Subcutaneous abdominal adipose tissue (tissue), 5 donors: ENCODE data around the gene FLNB.

Experiments
- H3K27ac ChIP-seq: one replicate; pipeline ENCODE4 v1.7.0; 2013; ENCODE audit warnings: low read depth, mild to moderate bottlenecking, inconsistent platforms, low read length, moderate library complexity
- H3K27me3 ChIP-seq, 5 donors: one replicate each; pipeline ENCODE4 v1.7.0; 2013; ENCODE audit warnings: low read length in 5 of 5, inconsistent platforms in 1 of 5; ENCODE audit not compliant: control insufficient read depth in 5 of 5, insufficient read depth in 4 of 5
- H3K36me3 ChIP-seq, 5 donors: one replicate each; pipeline ENCODE4 v1.7.0; 2013; ENCODE audit warnings: low read length in 5 of 5; ENCODE audit not compliant: control insufficient read depth in 5 of 5, insufficient read depth in 5 of 5
- H3K4me1 ChIP-seq, 5 donors: one replicate each; pipeline ENCODE4 v1.7.0; 2013; ENCODE audit warnings: low read length in 5 of 5, mild to moderate bottlenecking in 3 of 5, moderate library complexity in 1 of 5; ENCODE audit not compliant: control insufficient read depth in 5 of 5, insufficient read depth in 5 of 5
- H3K4me3 ChIP-seq, 5 donors: one replicate each; pipeline ENCODE4 v1.7.0; 2013; ENCODE audit warnings: low read length in 5 of 5, low read depth in 1 of 5
- H3K9ac ChIP-seq, 5 donors: one replicate each; pipeline ENCODE4 v1.7.0; 2013; ENCODE audit warnings: low read length in 5 of 5, mild to moderate bottlenecking in 4 of 5, moderate library complexity in 3 of 5
- H3K9me3 ChIP-seq, 5 donors: one replicate each; pipeline ENCODE4 v1.7.0; 2013; ENCODE audit warnings: low read length in 5 of 5; ENCODE audit not compliant: control insufficient read depth in 5 of 5
- donor health status: healthy.
- donor health status: healthy.
- donor health status: healthy.
- donor health status: healthy.
- donor health status: healthy.

FLNB gene, protein sequence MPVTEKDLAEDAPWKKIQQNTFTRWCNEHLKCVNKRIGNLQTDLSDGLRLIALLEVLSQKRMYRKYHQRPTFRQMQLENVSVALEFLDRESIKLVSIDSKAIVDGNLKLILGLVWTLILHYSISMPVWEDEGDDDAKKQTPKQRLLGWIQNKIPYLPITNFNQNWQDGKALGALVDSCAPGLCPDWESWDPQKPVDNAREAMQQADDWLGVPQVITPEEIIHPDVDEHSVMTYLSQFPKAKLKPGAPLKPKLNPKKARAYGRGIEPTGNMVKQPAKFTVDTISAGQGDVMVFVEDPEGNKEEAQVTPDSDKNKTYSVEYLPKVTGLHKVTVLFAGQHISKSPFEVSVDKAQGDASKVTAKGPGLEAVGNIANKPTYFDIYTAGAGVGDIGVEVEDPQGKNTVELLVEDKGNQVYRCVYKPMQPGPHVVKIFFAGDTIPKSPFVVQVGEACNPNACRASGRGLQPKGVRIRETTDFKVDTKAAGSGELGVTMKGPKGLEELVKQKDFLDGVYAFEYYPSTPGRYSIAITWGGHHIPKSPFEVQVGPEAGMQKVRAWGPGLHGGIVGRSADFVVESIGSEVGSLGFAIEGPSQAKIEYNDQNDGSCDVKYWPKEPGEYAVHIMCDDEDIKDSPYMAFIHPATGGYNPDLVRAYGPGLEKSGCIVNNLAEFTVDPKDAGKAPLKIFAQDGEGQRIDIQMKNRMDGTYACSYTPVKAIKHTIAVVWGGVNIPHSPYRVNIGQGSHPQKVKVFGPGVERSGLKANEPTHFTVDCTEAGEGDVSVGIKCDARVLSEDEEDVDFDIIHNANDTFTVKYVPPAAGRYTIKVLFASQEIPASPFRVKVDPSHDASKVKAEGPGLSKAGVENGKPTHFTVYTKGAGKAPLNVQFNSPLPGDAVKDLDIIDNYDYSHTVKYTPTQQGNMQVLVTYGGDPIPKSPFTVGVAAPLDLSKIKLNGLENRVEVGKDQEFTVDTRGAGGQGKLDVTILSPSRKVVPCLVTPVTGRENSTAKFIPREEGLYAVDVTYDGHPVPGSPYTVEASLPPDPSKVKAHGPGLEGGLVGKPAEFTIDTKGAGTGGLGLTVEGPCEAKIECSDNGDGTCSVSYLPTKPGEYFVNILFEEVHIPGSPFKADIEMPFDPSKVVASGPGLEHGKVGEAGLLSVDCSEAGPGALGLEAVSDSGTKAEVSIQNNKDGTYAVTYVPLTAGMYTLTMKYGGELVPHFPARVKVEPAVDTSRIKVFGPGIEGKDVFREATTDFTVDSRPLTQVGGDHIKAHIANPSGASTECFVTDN (N-terminal part only)

DNA sequence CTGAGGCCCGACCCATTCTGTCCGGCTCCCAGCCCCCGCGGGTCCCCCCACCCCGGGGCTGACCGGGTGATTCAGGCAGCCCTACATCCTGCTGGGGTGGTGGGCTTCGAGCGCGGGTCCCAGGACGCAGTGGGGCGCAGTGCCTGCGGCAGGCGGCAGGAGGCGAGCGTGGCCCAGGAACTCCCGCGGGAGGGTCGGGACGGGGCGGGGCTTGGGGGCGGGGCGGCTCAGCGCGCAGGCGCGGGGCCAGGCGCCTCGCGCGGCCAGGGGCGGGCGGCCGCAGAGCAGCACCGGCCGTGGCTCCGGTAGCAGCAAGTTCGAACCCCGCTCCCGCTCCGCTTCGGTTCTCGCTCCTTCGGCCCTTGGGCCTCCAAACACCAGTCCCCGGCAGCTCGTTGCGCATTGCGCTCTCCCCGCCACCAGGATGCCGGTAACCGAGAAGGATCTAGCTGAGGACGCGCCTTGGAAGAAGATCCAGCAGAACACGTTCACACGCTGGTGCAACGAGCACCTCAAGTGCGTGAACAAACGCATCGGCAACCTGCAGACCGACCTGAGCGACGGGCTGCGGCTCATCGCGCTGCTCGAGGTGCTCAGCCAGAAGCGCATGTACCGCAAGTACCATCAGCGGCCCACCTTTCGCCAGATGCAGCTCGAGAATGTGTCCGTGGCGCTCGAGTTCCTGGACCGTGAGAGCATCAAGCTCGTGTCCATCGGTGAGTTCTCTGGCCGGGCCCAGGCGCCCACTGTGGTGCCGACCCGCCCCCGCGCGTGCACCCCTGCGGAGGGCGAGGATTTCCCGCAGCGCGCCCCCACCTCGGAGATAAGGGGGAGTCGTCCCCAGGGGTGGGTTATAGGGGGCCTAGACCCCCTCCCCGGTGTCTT is at the start of gene FLNB:
Gene FLNB, plus strand, starts transcription at position 282 of the 885 bp plus-strand sequence. Its CDS starts 143 bp downstream, at position 425.
- Histone ChIP-seq H3K36me3 (no peaks in the 10 kb centered on the region), H3K27ac (peak within 1 kb of the TSS; percentile 79), H3K9me3 (no peaks in the 10 kb centered on the region), H3K4me3 (peak within 1 kb of the TSS; percentile 81 to 97 (median 86)), H3K4me1 (peaks cover 3 to 51% (median 42%) of the 10 kb centered on the region in 5 donors), H3K9ac (peak within 1 kb of the TSS; percentile 58 to 94 (median 77)), H3K27me3 (no peaks in the 10 kb centered on the region)

DNA sequence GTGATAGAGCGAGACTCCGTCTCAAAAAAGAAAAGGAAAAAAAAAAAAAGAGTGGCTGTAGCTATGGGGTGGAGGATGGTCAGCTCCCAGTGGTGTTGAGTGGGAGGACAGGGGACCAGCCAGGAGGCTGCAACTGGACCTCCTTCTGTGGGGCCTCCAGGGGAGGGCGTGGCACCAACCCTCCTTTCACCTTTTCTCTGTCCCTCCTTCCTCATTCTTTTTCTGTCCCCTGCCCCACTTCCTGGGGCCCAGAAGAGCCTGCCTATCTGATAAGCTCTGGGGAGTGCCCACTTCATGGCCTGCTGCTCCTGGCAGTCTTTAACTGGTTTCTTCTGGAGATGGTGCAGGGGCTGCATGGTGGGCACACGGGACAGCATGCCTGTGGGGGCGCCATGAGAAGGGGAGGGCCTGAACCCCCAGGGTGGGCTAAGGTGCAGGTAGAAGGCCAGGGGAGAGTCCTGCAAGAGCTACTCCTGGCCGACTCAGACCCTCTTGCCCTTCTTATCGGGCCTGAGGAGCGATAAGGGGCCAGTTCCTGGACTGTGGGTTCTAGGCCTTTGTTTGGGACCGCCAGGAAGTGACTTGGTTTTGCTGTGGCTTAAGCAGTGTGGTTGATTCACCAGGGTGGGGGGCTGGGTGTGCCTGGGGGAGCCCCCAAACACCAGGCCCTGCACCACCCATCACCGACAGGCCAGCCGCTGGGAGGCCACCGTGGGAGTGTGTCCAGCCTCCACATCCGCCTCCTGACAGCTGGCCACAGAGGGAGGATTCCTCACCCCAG is 49.4 kb upstream of the FLNB start:
- Histone ChIP-seq H3K4me3 (no peak overlapping the region), H3K4me1 (peaks cover 5 to 34% (median 20%) of the 10 kb centered on the region in 5 donors), H3K27me3 (peaks cover 0 to 5% (median 0%) of the 10 kb centered on the region in 5 donors), H3K27ac (peak overlapping the region; percentile 53), H3K36me3 (no peaks in the 10 kb centered on the region), H3K9me3 (peaks cover 0 to 3% (median 0%) of the 10 kb centered on the region in 5 donors), H3K9ac (peak overlapping the region in 1 of 5 donors; percentile 5)

DNA sequence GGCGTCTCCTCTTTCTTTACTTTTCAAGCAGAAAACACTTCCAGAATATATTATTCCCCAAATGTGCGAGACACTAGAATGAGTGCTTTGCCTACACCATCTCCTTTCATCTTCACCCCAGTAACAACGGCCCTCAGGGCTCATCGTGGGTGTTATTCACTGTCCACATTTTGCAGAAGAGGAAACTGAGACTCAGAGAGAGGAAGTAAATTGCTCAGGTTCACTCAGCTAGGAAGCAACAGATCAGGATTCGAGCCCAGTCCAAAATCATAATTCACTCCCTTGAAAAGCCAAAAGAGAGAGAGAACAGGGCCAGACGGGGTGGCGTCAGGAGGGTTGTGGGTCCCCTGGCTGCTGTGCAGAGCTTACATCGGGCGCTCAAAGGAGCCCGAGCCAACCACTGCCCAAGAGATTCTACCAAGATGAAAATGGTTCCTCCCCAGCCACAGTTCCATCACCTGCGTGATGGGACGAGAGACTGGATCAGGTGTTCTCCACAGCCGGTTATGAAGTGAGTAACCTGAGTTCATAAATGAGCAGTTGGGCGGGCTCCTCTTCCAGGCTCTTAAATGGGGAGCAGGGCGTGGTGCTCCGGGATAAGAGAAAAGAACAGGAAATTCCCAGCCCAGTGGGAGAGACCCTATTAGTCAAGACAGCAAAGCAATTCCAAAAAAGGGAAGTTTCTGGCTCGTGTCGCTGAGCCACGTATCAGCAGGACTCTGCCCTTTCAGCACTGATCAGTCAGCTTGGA is 48.6 kb upstream of the FLNB start:
- Histone ChIP-seq H3K9me3 (peaks cover 0 to 3% (median 0%) of the 10 kb centered on the region in 5 donors), H3K27ac (peak overlapping the region; percentile 53), H3K4me1 (peaks cover 5 to 36% (median 20%) of the 10 kb centered on the region in 5 donors), H3K9ac (peak overlapping the region in 1 of 5 donors; percentile 5), H3K27me3 (peaks cover 0 to 5% (median 0%) of the 10 kb centered on the region in 5 donors), H3K36me3 (no peaks in the 10 kb centered on the region), H3K4me3 (peak overlapping the region in 3 of 5 donors; percentile 9 to 47 (median 12))

DNA sequence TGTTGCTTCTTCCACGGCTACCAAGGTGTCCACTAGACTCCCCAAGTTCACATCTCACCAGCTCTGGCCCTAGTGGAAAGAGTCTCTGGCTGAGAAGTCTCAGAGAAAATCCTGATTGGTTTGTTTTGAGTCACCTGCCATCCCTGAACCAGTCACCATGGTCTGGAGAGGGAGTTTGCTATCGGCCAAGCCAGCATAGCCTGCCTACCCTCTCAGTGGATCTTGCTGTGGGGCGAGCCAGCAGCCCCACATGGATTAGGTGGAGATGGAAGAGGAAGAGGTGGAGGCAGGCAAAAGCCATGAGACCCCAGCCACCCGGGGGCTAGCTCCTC is 48.1 kb upstream of the FLNB start:
- H3K27me3 ChIP-seq = peaks cover 0 to 5% (median 0%) of the 10 kb centered on the region in 5 donors
- no peaks in the 10 kb centered on the region for H3K36me3 ChIP-seq
- H3K4me3 ChIP-seq = peak overlapping the region in 1 of 5 donors; percentile 47
- H3K4me1 ChIP-seq = peaks cover 5 to 36% (median 20%) of the 10 kb centered on the region in 5 donors
- H3K27ac ChIP-seq = peak overlapping the region; percentile 46
- no peak overlapping the region for H3K9ac ChIP-seq
- H3K9me3 ChIP-seq = peaks cover 0 to 3% (median 0%) of the 10 kb centered on the region in 5 donors

DNA sequence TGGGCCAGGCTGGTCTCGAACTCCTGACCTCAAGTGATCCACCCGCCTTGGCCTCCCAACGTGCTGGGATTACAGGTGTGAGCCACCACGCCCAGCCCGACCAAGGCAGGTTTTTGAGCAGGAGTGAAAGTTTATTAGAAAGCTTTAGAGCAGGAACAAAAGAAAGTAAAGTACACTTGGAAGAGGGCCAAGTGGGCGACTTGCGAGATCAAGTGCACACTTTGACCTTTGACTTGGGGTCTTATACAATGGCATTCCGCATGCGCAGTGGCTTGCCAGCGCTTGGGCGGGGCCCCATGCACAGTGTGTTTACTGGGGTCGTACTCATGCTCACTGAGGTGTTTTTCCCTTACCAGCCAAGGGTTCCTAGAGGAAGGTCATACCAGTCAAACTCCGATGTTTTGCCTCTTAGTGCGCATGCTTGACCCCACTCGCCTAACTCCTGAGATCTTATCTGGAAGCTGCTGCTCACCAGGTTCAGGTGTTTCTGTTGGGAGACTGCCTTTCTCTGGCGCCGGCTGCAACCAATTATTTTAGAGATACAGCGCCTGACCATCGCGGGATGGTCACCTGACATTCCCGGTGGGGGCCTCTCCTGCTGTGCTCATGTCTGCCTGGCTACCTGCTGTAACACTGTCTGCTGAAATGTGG is 46.9 kb upstream of the FLNB start:
- H3K27ac ChIP-seq = no peak overlapping the region
- no peaks in the 10 kb centered on the region for H3K36me3 ChIP-seq
- H3K4me1 ChIP-seq = peaks cover 5 to 34% (median 20%) of the 10 kb centered on the region in 5 donors
- H3K27me3 ChIP-seq = peaks cover 0 to 5% (median 0%) of the 10 kb centered on the region in 5 donors
- H3K4me3 ChIP-seq = no peak overlapping the region
- peaks cover 0 to 3% (median 0%) of the 10 kb centered on the region in 5 donors for H3K9me3 ChIP-seq
- H3K9ac ChIP-seq = no peak overlapping the region

DNA sequence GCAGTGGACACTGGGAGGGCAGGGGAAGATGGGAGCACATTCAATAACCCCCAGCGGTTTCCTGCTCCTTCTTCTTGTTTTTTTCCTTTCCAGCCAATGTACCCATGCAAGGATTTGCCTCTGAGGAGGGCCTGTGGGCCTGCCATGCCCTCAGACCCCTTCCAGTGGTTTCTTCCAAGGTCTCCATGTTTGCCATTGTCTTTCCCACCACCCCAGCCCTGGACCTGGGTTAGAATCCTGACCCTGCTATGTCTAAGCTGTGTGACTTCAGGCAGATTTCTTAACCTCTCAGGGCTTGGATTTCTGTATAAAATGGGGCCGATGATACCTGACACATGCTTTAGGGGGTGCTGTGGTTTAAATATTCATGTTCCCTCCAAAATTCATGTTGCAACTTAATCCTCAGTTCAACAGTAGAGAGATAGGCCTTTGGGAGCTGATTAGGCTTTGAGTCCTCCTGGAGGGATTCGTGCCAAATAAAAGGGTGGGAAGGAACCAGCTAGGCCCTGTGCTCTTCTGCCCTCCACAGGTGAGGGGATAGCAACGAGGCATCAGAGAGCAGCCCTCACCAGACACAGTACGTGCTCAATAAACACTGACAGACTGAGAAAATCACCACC is 46.3 kb upstream of the FLNB start:
- Histone ChIP-seq H3K4me3 (no peak overlapping the region), H3K27ac (no peak overlapping the region), H3K36me3 (no peaks in the 10 kb centered on the region), H3K9ac (no peak overlapping the region), H3K27me3 (peaks cover 0 to 5% (median 0%) of the 10 kb centered on the region in 5 donors), H3K9me3 (peaks cover 0 to 3% (median 0%) of the 10 kb centered on the region in 5 donors), H3K4me1 (peaks cover 4 to 29% (median 24%) of the 10 kb centered on the region in 5 donors)

DNA sequence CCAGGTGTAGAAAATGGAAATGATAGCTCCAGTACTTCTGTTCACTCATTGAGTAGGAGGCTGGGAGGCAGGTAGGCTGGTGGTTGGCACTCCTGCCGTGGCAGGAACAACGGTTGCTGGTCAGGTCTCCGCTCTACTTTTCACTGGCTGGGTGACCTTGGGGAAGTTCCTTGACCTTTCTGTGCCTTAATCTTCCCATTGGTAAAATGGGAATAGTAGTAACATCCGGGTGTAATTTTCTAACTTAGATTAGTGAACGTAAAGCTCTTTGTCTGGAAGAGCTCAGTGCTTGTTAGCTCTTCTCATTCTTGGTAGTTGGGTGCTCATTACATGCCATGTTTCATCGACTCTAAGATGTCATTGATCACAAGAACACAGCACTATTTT is 45.8 kb upstream of the FLNB start:
- Histone ChIP-seq H3K4me1 (peaks cover 6 to 31% (median 28%) of the 10 kb centered on the region in 5 donors), H3K27me3 (peaks cover 0 to 5% (median 0%) of the 10 kb centered on the region in 5 donors), H3K36me3 (no peaks in the 10 kb centered on the region), H3K4me3 (no peak overlapping the region), H3K9me3 (peaks cover 0 to 3% (median 0%) of the 10 kb centered on the region in 5 donors), H3K9ac (no peak overlapping the region), H3K27ac (no peak overlapping the region)
